A204.1 (cell line): ENCODE results near the gene LENG8.

Experiments
- FAIRE-seq: peaks from 2 replicates; lab custom pipeline; 2012; peaks lifted over from hg19 to GRCh38; lab: Jason Lieb, UNC

LENG8 gene

DNA sequence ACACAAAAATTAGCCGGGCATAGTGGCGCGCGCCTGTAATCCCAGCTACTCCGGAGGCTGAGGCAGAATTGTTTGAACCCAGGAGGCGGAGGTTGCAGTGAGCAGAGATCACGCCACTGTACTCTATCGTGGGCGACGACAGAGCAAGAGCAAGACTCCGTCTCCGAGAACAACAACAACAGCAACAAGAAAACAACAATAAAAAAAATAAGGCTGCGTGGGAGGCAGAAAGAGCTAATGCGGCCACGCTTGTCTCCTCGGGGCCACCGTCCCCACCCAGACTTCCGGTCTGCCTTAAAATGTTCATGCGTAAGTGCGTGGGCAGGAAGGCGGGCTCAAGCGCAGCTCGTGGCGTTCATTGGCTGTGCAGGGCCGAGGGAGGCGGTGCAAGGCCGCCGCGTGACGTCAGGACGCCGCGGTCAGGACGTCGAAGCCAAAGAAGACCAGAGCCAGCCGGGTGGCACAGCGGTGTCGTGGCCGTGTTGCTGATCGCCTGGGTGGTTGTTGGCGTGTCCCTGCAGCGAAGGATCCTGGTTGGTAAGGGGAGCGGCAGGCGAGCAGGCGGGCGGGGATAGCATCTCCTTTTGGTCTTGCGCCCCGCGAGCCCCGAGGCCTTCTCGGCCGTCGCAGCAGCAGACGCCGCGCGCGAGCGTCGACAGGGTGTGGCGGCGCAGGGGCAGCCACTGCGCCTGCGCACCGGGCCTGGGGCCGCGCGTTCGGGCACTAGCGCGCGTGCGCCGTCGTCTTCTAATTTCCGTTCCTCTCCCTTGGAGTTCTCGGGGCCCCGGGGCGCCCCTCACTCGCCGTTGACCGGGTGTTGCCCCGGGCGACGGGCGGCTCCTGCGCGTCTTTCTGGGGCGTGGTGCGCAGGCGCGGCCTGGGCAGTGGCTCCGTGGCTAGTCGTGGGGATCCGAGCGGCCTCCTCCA is at the start of gene LENG8:
Gene LENG8 (plus strand): TSS at position 426 of the 927 bp plus-strand sequence. CDS start 2,146 bp downstream, outside the sequence.
- FAIRE-seq, result peak; percentile 79

- no peak for FAIRE-seq
These were observed 48.1 kb upstream of the LENG8 start for GRCh38 chr19:54400913-54401312.

GRCh38 chr19:54403054-54403453 is 45.9 kb upstream of the LENG8 start:
- FAIRE-seq, result no peak

- no peak for FAIRE-seq
These were observed 43.4 kb upstream of the LENG8 start for GRCh38 chr19:54405628-54406027.

DNA sequence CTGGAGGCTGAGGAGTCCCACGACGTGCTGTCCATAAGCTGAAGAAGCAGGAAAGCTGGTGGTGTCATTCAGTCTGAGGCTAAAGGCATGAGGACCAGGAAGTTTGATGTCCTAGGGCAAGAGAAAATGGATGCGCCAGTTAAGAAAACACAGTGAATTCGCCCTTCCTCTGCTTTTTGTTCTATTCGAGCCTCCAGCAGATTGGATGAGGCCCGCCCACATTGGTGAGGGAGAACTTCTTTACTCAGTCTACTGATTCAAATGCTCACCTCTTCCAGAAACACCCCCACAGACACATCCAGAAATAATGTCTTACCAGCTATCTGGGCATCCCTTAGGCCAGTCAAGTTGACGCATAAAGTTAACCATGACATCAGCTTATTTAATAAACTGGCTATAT is 41.2 kb upstream of the LENG8 start:
- no peak for FAIRE-seq

DNA sequence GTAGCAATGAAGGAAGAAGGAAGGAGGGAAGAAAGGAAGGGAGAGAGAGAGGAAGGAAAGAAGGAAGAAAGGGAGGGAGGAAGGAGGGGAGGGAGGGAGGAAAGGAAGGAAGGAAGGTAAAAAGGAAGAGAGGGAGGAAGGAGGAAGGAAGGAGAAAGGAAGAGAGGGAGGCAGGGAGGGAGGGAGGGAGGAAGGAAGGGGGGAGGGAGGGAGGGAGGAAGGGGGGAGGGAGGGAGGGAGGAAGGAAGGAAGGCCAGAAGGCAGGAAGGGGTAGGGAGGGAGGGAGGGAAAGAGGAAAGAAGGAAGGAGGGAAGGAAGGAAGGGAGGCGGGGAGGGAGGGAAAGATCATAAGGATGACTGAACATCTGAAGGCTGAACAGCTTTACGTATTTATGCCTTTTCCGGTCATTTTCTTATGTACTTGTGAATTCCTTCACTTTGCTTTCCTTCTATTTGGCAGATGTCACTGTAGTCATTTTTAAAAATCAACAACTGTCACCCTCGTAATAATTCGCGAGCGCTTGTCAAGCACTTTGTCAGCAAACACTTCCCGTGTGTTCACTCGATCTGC is 40.5 kb upstream of the LENG8 start:
- FAIRE-seq, result no peak

DNA sequence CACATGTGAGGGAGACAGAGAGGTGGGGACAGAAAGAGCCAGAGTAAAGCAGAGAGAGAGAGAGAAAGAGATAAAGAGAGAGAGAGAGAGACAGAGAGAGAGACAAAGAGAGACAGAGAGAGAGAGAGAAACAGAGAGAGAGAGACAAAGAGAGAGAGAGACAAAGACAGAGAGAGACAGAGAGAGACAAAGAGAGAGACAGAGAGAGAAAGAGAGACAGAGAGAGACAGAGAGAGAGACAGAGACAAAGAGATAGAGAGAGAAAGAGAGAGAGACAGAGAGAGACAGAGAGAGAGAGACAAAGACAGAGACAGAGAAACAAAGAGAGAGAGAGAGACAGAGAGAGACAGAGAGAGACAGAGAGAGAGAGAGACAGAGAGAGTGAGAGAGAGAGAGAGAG is 38.0 kb upstream of the LENG8 start:
- no peak for FAIRE-seq

DNA sequence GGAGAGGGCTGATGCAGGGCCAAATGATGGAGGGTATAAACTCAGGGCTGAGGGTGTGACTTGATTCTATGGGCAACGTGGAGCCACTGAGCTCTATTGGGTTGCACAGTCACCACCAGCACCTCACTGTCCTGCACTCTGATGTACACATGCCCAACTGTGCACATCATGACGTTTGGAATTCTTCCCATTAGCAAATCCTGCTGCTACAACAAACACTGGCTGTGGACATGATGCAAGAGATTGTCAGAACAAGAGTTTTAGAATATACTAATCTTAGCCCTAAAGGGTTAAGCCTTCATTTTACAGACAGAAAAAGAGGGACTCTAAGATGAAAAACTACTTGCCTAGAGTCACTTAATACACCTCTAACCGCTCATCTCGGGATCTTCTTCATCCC is 36.1 kb upstream of the LENG8 start:
- no peak for FAIRE-seq

- FAIRE-seq, result no peak
These were observed 34.8 kb upstream of the LENG8 start for GRCh38 chr19:54414156-54414555.

DNA sequence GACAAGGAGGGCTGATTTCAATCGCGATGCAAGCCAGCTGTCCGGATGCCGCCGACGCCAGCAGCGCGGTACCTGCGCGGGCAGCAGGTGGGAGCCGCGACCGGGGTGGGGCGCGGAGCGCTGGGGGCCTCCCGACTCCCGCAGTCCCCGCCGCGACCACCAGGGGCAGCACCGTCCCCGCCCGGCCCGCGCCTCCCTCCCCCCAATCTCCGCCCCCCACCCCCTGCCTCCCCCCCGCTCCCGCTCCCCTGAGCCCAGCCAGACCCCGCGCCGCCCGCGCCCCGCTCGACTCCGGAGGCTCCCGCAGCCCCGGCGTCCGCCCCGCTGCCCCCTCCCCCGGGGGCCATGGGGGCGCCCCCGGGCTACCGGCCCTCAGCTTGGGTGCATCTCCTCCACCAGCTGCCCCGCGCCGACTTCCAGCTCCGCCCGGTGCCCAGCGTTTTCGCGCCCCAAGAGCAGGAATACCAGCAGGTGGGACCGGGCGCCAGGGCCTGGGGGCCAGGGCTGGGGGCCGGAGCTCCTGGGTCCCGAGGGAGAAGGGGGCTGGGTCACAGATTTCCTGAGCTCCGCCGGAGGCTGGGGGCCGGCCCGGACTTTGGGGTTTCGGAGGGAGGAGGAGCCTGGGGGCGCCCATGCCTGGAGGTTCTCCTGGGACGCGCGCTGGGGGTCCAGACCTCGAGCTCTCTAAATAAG is 33.6 kb upstream of the LENG8 start, which contains the start of gene TTYH1:
Gene TTYH1 (plus strand): TSS at position 257 of the 693 bp plus-strand sequence. CDS start 89 bp downstream, at position 346.
- no peak for FAIRE-seq

DNA sequence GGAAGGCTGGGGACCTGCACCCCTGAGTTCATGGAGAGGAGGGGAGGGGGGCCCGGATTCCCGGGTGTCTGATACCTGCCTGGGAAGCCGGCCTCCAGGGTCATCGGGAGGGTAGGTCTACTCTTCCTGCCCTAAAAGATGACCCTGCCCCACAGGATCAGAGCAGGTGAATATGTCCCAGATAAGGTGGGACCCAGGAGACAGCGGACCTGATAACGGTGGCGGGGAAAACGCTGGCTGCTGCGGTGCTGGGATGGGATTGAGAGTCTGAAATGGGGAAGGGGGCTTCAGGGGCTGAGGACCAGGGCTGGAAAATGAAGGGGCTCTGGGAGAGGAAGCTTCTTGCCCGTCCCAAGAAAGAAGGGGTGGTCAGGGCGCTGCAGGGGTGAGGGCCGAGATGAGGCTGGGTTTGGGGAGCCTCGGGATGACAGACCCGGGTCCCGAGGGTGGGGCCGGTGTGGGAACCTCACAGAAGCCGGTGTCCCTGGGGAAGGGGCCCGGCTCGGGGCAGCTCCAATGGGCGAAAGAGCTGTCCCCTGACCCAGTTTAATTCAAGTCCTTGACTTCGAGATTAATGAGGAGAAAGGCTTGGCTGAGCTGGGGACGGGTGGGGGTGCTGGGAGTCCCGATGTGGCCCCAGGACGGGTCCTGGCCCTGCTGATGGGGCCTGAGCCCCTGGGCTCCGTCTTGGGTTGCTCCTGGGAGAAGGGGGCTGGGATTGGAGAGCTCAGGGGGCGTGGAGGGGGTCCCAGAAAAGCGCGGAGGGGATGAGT is 32.9 kb upstream of the LENG8 start:
- no peak for FAIRE-seq

- FAIRE-seq, result no peak
These were observed 32.1 kb upstream of the LENG8 start for GRCh38 chr19:54416695-54417491.

GRCh38 chr19:54418030-54418929 is 30.7 kb upstream of the LENG8 start:
- no peak for FAIRE-seq

GRCh38 chr19:54418930-54419800 is 29.8 kb upstream of the LENG8 start:
- no peak for FAIRE-seq

GRCh38 chr19:54420068-54420382 is 29.0 kb upstream of the LENG8 start:
- no peak for FAIRE-seq

DNA sequence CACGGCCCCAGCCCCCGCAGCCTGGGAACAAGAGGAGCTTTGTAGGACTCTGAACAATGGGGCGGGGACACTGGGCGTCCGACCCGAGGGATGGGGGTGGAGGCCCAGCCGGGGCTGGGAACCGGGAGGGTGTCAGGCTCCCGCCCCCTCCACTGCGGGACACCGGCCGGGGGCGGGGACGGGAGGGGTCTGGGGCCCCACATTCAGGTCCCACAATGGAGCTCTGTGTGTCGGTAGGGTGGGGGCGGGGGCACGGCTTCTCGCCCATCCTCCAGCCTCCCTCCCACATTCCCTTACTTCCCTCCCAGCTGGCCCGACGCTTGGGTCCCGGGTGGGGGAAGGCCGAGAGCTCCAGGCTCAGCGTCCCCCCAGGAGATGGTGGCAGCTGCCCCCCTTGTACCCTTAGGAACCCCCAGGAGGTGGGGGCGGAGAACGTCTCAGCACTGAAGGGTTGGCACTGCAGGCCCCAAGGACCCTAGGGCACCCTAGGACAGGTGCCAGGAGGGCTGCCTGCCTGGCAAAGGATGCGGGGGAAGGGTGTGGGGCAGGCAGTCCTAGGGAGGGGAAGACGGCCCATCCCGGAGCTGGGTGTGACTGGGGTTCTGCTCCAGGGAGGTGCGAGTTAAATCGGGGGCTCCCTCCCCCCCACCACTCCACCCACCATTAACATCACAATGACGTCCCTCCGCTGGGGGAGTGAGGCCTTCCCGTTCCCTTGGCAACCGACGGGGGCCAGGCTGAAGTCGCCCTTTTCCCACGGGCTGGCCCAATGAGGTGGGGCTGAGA is 28.4 kb upstream of the LENG8 start:
- no peak for FAIRE-seq

GRCh38 chr19:54421169-54421516 is 27.9 kb upstream of the LENG8 start:
- FAIRE-seq, result no peak

DNA sequence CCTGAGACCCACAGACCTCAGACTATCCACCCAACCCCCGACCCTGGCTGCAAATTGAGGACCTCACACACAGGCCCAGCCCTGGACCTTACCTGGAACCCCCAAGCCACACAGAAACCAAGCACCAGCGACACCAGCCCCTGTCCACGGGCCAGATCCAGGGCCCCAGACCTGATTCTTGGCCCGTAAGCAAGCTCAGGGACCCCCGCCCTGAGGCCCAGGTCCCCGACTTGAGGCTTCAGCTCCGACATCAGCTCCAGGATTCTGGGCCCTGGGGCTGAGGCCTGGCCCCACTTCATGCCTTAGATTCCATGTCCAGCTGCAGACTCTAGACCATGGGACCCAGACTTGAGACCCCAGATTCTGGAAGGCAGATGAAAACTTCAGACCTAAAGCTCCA is 27.5 kb upstream of the LENG8 start:
- FAIRE-seq, result no peak

DNA sequence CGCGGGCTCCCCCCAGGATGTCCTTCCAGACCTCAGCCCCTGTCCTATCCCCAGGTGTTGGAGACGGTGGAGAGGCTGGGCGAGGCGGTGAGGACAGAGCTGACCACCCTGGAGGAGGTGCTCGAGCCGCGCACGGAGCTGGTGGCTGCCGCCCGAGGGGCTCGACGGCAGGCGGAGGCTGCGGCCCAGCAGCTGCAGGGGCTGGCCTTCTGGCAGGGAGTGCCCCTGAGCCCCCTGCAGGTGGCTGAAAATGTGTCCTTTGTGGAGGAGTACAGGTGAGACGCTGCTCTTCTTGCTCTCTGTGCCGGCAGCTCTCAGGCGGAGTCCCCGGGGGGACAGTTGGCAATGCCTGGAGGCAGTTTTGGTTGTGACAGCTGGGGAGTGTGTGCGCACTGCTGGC is 26.9 kb upstream of the LENG8 start:
- no peak for FAIRE-seq
